Fibroblast of upper back skin (primary cell): Measurements from ENCODE around the gene ELFN2.

ENCODE experiments used
- DNase-seq: peaks from one replicate; pipeline ENCODE4 v3.0.0-alpha.2; 2013

The ELFN2 gene

DNA sequence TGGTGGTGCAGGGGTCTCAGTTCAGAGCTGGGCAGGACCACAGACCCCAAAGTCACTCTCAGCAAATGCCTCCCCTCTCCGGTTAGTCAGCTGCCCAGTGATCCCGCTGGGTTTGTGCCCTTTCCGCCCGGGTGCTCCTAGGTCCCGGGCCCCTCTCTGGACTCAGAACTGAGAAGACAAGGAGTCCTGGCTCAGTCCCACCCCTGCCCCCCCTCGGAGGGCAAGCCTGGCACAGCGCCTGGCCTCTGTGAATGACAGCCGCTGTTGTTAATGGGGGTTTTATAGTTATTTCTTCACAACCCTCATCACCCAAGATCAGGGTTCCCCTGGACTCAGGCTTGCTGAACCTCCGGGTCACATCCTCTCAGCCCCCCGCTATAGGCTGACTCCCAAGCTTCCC lies 47.6 kb downstream of the ELFN2 start:
- no peak for DNase-seq

DNA sequence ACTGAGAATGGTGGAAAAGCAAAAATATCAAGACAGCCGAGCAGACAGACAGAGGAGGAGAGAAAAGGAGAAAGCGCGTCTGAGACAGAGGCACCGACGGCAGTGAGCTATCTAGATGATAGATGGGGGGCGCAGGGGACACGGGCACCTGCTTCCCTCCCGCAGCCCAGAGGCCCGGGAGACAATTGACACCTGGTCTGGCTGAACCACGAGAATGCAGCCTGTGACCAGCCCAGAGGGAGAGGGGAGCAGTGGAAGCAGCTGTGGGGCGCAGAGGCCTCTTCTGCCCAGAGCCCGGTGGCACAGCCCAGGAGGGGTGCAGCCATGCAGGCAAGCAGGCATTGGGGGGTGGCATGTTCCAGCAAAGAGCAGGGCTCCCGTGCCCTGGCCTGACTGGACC lies 48.2 kb downstream of the ELFN2 start:
- no peak for DNase-seq

DNA sequence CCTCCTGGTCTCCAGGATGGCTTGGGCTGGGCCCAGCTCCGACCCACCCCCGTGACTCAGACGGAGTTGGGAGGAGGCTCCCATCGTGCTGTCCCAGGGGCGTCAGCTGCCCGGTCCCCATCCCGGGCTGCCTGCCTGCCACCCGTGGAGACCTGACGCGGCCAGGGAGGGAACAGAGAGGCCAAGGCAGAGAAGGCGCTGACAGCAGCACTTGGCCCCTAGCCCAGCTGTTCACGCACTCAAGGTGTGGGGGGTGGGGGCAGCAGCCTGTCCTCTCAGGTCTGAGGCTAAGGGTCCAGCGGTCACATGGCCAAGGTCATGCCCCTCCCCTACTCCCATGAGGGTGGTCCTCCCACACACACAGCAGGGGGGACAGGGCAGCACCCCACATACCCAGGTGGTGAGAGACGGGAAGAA lies 48.6 kb downstream of the ELFN2 start:
- DNase-seq, result no peak

DNA sequence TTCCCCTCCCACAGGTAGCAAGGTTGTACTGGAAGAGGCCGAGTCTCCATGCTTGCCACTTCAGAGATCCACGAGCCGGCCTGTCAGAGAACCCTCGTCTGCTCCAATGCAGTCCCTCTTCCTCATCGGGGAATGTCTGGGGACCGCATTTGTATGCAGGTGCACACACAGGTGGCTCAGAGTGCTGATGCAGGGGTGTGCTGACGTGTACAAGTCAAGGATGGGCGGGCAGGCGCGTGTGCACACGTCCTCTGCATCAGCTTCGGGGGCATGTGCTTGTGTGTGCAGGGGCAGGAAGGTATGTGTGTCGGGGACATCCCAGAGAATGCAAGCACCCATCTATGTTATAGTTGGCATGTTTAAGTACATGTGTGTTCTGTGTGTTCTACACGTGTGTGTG lies 49.4 kb downstream of the ELFN2 start:
- no peak for DNase-seq

DNA sequence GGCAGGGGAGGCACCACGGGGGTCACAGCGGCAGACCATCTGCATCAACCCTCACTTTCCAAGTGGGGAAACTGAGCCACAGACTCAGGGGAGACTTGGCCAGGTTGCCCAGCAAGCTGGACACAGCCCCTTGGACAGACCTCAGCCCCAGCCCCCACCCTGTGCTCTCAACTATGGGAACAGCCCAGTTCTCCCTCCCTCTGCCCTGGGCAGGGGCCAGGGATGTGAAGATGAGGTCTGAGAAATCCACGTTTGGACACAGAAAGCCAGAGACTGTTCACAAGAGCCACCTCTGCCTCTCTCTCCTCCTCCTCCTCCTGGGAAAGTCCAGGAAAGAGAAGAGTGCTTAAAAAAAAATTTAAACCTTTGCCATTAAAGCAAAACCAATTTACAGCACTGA lies 50.1 kb downstream of the ELFN2 start:
- no peak for DNase-seq

DNA sequence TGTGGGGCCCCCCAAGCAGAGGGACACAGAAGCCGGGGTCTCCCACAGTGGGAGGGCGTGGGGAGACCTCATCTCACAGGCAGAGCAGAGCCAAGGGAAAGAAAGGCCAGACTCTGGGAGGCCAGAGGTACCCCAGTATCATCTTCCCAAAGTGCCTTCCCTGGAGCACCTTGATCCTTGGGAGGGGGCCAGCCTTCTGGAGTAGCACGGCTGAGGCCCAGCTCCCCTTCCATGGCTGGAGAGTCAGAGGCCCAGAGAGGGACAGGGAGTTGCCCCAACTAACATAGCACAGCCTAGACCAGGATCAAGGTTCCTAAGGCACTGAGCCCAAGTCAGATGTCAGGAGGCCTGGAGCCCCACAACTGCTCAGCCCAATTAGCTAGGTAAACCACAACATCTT lies 50.6 kb downstream of the ELFN2 start:
- DNase-seq, result no peak

DNA sequence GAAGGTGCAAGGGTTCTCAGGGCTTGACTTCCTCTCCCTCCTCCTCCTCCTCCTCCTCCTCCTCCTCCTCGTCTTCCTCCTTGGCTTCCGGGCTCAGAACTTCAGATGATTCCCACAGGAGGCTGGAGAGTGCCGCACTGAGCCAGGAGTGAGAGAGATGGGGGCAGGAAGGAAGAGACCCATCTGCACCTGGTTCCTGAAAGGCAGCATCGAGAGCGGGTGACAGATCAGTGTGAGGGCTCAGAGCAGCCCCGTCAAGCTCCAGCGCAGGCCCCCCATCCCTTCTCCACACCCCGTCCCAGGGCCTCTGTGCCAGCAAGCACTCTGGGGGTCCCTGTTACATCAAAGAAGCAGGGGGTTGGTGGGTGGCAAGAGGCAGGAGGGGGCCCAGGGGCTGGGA lies 51.5 kb downstream of the ELFN2 start:
- no peak for DNase-seq

DNA sequence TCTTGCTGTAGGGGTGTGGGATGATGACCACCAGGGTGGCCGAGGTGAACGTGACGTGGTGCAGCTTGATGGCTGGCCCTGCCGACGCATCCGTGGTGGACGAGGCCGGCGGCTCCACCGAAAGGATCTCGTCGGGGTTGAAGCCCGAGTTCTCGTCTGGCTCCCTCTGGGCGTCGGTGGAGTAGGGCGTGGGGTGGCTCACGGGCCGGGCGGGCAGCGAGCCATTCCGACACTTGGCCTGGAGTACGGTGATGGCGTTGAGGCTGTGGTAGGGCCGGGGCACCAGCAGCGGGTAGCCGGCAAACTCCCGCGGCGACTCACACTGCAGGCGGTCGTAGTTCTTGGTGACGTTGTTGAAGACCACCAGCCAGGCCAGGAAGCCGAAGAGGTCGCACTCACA lies 52.7 kb downstream of the ELFN2 start:
- DNase-seq, result no peak

DNA sequence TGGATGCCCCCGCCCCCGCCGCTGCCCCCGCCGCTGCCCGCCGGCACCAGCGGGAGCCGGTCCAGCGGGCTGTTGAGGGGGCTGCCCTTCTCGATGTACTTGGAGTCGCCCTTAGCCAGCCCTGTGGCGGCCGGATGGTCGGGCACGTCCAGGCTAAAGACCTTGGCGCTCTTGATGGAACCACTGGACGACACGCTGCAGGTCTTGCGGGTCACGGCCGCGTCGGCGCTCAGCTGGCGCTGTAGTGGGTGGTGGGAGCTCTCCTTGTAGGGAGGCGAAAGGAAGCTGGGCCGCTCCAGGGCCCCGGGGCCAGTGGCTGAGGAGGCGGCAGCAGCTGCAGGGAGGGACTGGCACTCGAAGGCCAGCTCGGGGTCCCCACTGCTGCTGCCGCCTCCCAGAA lies 53.8 kb downstream of the ELFN2 start:
- no peak for DNase-seq

DNA sequence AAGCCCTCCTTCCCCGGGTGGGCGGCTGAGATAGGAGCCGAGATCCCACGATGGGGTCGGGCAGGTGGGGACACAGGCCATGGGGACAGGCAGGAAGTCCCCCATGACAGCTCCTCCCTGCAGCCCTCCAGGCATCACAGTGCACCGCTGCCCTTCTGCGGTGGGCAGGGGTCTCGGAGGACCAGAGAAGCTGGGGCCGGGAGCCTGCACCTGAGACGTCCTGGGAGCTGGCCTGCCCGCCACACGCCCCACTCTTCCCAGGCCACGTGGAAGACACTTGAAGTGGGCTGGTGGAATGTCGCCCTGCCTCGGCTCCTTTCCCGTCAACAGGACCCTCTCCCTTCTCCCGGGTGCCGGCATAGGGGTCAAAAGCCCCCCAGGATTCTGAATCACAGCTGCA lies 55.4 kb downstream of the ELFN2 start:
- DNase-seq, result no peak

DNA sequence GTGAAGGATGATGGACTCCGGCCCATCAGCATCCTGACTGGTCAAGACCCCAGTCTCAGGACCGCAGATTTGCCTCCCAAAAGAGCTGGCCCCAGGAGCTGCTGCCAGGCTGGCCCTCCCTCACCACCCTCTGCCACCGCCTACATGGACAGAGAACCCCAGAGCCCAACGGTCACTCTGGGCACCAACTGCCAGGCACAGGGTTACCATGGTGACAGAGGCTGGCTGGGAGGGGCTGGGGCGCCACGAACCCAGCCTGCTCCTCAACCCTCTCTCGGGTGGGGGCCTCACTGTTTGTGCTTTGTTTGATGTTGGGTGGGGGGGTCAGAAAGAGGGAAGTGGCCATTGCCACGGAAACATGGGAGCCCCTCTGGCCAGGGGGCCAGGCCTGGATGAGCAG lies 55.8 kb downstream of the ELFN2 start:
- DNase-seq, result no peak

DNA sequence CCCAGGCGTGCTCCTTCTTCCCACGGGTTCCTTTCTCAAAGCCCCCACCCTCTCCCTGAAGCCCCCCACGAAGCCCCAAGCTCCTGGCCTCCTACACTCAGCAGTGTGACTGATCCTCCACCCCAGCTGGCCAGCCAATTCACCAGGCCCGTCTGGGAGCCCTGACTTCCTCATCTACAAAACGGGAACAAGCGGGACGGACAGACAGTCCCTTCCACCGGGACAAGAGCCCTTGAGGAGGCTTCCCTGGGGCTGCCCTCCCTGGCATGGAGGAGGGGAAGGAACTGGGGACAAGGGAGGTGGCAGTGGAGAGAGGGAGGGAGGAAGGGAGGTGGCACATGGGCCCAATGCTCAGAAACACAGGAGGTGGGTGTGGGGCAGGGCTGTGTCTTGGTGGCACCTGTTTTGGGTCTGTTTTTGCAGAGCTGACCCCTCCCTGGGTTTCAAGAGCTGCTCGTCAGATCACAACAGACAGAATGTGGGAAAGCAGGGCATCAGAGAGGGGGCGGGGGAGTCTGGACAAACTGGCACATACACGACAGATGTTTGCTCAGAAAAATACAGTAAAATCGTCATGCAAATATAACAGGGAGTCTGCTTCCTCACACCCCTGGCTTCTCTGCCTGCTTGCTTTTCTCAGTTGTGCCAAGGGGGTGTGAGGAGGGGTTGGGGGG lies 56.8 kb downstream of the ELFN2 start:
- DNase-seq, result no peak

DNA sequence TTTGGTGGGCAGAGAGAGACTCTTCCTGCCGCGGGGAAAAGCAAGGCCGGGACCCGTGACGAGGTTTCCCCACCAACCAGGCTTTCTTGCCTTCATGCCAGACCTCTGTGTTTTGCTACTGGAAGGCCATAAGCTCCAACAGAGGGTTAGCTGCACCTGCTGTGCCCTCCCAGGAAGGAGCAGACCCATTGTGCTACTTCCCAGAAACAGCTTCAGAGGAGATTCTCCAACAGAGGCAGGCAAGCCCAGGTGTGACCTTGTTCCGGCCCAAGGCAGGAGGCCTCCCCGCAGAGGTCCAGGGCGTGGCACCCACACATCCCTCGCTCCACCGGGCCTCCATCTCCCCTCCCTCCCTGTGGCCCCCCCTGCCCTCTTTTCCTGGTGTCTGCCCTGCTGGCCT lies 57.8 kb downstream of the ELFN2 start:
- no peak for DNase-seq

DNA sequence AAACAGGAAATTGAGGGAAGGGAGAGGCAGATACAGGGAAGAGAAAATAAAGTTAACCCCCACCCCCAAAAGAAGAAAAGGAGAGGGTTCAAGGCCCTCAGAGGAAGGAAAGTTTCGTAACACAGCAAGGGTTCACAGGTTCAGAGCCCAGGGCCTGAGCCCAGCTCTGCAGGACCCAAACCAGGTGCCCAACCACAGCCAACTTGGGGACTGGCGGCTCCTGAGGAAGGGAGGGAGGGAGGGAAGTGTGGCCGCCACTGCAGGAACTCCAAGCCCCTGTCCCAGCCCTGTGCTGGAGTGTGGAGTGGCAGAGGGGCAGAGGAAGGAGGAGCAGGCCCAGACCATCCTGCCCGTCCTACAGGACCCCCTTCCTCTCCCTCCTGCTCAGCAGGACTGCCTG lies 59.2 kb downstream of the ELFN2 start:
- DNase-seq, result no peak

DNA sequence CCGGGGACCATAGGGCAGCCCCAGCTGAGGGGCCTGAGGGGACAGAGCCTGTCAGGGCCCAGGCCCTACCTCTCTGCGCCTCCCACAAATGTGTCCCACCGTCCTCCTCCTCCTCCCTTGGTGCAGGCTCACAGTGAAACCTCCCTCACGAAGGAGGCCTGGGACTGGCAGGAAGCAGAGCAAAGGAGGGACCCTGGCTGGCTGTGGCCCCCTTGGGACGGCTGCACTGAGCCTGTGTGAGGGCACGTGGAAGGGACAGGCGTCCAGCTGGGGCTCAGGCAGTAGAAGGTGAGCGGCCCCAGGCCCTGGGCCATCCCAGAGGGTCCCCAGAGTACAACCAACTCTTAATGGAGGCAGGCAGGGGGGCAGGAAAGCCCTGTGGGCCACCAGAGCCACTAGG lies 60.7 kb downstream of the ELFN2 start:
- no peak for DNase-seq

DNA sequence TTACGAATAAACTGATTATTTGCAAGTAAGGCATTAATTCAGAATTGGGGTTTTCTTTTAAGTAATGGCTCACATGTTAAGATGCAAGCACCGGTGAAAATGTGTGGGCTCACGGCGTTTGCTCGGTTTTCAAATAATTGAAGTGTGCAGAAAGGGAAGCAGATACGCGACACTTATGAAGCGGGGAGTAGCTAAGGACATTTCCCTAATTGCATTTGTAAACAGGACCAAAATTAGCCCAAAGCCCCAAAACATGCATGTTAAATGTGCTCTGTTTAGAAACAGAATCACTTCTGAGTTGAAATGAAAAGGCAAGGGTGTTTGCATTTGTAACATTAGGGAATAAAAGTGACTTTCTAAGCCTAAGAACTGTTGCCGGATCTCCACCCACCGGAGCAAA lies 61.3 kb downstream of the ELFN2 start:
- DNase-seq, result no peak

DNA sequence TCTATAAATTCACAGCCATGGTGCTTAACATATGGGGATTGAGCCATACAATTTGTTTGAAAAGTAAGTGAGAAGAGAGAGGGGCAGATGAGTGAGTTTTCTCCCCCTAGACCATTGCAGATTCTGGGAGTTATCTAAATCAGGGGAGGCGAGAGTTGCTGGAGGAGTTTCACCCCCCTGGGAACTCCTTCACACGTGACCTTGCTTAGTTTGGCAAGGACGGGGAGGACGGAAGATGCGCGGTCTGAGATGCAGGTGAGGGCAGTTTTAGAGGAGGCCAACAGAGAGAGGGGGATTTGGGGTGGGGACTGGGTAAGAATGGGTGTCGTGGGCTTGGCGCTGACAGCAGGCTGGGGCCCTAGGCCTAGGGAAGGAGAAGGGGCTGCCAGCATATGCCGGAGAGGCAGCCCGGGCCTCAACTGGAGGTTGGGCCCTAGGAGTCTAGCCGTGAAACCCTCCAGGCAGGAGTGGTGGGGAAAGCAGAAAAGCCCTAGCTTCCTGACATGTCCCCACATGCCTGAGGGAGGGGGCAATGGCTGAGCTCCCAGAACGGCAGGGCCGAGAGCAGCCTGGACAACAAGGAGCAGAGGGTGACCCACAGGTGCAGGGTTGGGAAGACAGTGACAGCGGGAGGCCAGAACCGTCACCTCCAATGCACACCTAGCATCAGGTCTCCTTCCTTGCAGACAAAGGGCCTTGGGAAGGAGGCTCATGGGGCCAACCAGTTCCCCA lies 63.9 kb downstream of the ELFN2 start:
- no peak for DNase-seq

DNA sequence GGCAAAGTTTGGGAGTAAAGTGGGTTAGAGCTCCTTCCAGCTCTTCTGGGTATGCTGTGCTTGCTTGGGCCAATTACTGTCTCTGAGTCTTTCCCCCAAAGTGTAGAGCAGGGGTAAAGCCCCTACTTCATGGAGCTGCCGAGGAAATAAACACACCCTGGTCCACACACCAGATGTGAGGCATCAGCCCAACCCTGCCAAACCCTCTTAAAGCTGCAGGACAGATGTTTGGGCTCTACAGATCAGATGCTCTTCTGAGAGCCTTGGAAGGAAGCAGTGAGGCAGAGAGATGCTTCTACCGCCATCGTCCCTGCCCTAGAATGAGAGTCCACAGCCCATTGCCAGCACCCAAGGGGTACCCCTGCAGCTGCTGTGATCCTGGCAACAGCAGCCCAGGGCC lies 64.7 kb downstream of the ELFN2 start:
- DNase-seq, result no peak

DNA sequence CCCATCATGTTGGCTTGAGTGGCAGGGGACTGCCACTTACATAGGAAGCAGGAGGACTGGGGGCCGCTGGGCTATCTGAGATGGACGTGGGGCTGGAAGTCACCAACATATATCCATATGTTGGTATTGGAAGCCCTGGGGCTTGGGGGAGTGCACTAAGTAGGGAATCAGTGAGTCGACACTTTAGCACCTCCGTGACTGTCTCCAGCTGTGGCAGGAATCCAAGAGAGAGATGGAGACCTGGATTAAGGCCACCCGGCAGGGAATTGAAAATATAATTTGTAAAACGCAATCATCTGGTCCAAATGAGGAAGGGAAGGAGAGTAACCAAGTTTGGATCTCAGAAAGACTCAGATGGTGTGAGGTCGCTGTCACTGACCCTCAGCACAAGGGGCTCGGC lies 68.4 kb downstream of the ELFN2 start:
- peak; percentile 61 for DNase-seq

DNA sequence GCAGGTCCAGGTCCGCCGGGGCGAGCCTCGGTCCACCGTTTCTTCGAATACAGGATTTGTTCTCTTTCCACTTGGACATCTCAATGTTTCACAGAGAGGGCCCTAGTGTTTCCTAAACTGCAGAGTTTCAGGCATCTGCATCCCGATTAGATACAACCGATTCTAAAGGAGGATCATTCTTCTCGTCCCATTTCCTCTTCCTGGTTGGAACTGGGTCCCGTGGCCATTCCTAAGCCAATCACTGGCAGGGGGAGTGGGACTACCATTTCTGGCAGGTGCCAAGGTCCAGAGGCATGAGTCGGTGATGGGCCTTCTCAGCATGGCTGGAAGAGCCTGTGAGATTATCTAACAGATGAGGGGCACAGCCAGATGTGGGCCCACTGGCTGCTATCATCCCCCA lies 68.9 kb downstream of the ELFN2 start:
- no peak for DNase-seq

DNA sequence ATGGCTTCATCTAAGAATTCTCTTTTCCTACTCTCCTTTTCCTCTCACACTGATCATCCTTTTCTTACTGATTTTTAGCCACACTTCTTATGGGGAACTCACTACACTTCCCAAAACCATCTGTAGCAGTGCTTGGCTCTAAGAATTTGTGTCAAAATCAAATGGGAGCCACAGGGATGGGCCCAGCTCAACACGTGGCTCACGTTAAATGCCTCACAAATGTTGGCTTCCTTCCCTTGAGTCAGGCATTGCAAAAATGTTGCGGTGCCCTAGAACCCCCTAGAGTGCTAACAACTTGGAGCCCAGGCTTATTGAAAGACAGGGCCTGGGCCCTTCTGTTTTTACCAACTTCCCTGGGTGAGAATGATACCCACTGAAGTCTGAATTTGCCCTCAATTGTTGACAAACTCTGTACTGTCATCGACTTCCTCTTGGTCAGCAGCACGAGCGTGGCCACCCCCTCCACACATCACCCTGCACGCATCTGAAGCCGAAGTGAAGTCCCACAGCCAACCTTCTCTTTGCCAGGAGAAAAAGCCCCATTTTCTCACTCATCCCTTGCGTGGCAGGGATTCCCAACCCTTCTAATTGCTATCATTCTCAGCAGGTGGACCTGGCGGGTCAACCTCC lies 69.7 kb downstream of the ELFN2 start:
- peak; percentile 65 for DNase-seq

DNA sequence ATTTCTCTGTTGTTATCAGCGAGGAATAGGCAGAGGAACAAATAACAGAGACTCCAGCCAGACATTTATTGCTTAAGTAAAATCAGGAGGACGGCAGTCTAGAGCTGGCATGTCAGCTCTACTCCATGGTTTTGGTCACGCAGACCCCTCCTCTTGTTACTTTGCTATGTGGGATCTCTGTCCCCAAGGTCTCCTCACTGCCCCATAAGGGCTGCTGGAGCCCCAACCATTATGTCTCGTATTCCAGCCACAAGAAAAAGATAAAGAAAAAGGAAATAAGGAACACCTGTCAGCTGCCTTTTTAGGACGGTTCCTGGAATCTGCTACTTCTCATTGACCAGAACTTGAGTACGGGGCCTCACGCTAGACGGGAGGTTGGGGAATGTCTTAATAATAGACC lies 70.4 kb downstream of the ELFN2 start:
- no peak for DNase-seq

DNA sequence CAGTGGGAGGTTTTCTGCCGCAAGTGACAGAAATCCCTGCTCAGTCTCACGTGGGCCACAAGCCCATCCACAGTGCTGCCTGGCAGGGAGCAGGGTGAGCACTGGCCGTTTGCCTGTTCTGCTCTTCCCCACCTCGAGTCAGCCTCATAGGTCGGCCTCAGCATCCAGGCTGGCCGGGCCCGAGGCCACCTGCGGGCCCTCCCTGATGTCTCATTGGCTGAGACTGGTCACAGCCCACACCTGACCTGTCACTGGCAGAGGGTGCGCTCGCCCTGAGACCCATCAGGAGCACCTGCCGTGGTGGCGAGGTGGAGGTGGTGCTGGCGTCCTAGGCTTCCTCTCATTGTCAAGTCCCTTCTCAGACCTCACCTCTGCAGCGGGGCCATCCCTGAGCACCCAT lies 72.1 kb downstream of the ELFN2 start:
- DNase-seq, result no peak

DNA sequence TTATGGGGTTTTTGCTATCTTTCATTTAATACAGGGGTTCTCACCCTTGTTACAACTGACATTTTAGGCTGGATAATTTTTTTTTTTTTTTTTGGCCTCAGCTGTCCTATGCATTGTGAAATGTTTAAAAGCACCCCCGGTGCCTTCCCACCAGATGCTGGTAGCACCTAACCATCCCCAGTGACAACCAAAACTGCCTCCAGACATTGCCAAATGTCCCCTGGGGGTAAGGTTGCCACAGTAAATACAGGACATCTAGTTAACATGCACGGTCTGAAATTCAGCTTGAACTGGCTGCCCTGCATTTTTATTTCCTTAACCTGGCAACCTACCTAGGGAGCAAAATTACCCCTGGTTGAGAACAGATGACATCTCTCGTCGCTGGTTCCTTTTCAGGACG lies 72.6 kb downstream of the ELFN2 start:
- DNase-seq, result no peak

DNA sequence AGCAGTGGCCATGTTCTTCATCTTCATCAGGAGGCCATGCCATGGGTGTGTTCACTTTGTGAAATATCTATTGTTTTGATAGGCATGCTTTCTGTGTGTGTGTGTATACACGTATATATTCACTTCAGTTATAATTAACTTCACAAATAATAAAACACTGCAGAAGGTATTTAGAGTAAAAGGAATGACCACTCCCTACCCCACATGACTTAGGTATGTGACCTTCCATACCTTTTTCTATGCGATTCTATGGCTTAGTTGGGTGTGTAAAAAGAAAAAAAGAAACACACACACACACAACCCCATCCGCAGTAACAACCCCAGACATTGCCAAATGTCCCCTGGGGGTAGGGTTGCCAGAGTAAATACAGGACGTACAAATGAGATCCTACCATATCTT lies 73.0 kb downstream of the ELFN2 start:
- no peak for DNase-seq
